PFSK-1 (cell line): ENCODE results near the gene TGFB1.

Experiments used
- FOXP2 ChIP-seq: optimal IDR thresholded peaks from 2 replicates; pipeline ENCODE3; 2011; ENCODE audit warnings: borderline replicate concordance, control low read depth, inconsistent platforms; ENCODE audit not compliant: insufficient read depth; ENCODE audit errors: extremely low read length, extremely low read depth
- POLR2AphosphoS5 ChIP-seq: IDR thresholded peaks from 2 replicates; pipeline ENCODE4 v1.6.1; 2012; ENCODE audit warnings: low read depth, mild to moderate bottlenecking, control low read depth, low read length, moderate library complexity
- REST ChIP-seq, 2 experiments: IDR thresholded peaks; 2 replicates each; pipeline versions ENCODE4 v1.6.1 to v1.8.0; 2011 to 2012; ENCODE audit warnings: low read depth in 2 of 2, low read length in 2 of 2, control low read depth in 1 of 2, inconsistent platforms in 1 of 2, mild to moderate bottlenecking in 1 of 2, moderate library complexity in 1 of 2; ENCODE audit not compliant: insufficient read depth in 1 of 2
- SIN3A ChIP-seq: IDR thresholded peaks from 2 replicates; pipeline ENCODE4 v1.6.1; 2012; ENCODE audit warnings: mild to moderate bottlenecking, low read length, moderate library complexity, borderline replicate concordance; ENCODE audit not compliant: insufficient read depth
- TAF1 ChIP-seq: IDR thresholded peaks from 2 replicates; pipeline ENCODE4 v1.6.1; 2012; ENCODE audit warnings: low read length, control low read depth, borderline replicate concordance; ENCODE audit not compliant: insufficient read depth

- TF ChIP-seq SIN3A (no peak), REST (IDR thresholded peaks at IDR 0.05; ENCODE audit: insufficient read depth in 1 of 2, low read depth in 2 of 2, low read length in 2 of 2) (no peak), POLR2AphosphoS5 (no peak), TAF1 (no peak), FOXP2 (no peak)
These were observed 24.9 kb downstream of the TGFB1 start for GRCh38 chr19:41328842-41329225.
